GM23338 (cell line): Measurements from ENCODE around the gene SETBP1.

Experiments
- CREB1 ChIP-seq: fragments of 250-450 bp; sonication (Bioruptor Pico); IDR thresholded peaks from 2 replicates; pipeline ENCODE4 v1.5.0; 2020; ENCODE audit warnings: low read depth, mild to moderate bottlenecking, moderate library complexity
- CTCF ChIP-seq, 2 experiments: fragments of 200-600 bp in 1 of 2; sonication (generic) in 1 of 2; conservative IDR thresholded peaks; 2 replicates each; pipeline versions ENCODE4 v1.5.1 to v1.6.1; 2016 to 2017; ENCODE audit warnings: antibody characterized with exemption in 2 of 2, low read depth in 2 of 2, mild to moderate bottlenecking in 2 of 2, moderate library complexity in 1 of 2
- ETS1 ChIP-seq: IDR thresholded peaks from 2 replicates; pipeline ENCODE4 v1.6.1; 2016; ENCODE audit warnings: antibody characterized with exemption
- EZH2 ChIP-seq: fragments of 200-600 bp; sonication (generic); IDR thresholded peaks from one replicate; pipeline ENCODE4 v1.8.0; 2017; ENCODE audit warnings: antibody characterized with exemption, mild to moderate bottlenecking, low read depth; ENCODE audit not compliant: unreplicated experiment
- EZH2phosphoT487 ChIP-seq: fragments of 200-600 bp; sonication (generic); IDR thresholded peaks from one replicate; pipeline ENCODE4 v1.8.1; 2018; ENCODE audit warnings: antibody characterized with exemption; ENCODE audit not compliant: unreplicated experiment
- JUNB ChIP-seq: IDR thresholded peaks from one replicate; pipeline ENCODE4 v1.6.1; 2016; ENCODE audit warnings: antibody characterized with exemption; ENCODE audit not compliant: unreplicated experiment
- POLR2AphosphoS5 ChIP-seq: IDR thresholded peaks from 2 replicates; pipeline ENCODE4 v1.6.1; 2016; ENCODE audit warnings: antibody characterized with exemption, low read depth
- REST ChIP-seq: IDR thresholded peaks from one replicate; pipeline ENCODE4 v1.6.1; 2018; ENCODE audit warnings: antibody characterized with exemption; ENCODE audit not compliant: unreplicated experiment
- ZNF331 ChIP-seq: fragments of 250-450 bp; sonication (Bioruptor Pico); IDR thresholded peaks from 2 replicates; pipeline ENCODE4 v1.5.0; 2020; ENCODE audit warnings: low read depth, mild to moderate bottlenecking, moderate library complexity
- ZNF462 ChIP-seq: fragments of 250-450 bp; sonication (Bioruptor Pico); IDR thresholded peaks from 2 replicates; pipeline ENCODE4 v1.5.0; 2020; ENCODE audit warnings: mild to moderate bottlenecking, moderate library complexity

- TF ChIP-seq CTCF (conservative IDR thresholded peaks at IDR 0.05; ENCODE audit: low read depth in 2 of 2) (no peak), EZH2 (no peak), REST (no peak), EZH2phosphoT487 (no peak), ETS1 (no peak), JUNB (no peak), POLR2AphosphoS5 (no peak), ZNF462 (CRISPR knock-in tag) (no peak), CREB1 (CRISPR knock-in tag) (no peak), ZNF331 (CRISPR knock-in tag) (no peak)
These were observed 278.3 kb downstream of the SETBP1 start for GRCh38 chr18:44959013-44959412.
